Gastrocnemius medialis (tissue), 4 donors: ENCODE measurements around the gene NACC1.

ENCODE experiments used
- POLR2A ChIP-seq, 2 donors: fragments of 450-650 bp; IDR thresholded peaks; one replicate each; pipeline ENCODE4 v1.6.1; 2017; ENCODE audit warnings: antibody characterized with exemption in 2 of 2, mild to moderate bottlenecking in 2 of 2, moderate library complexity in 2 of 2
- TF ChIP-seq, protein P1 (sequence below), 5 experiments: fragments of 450-650 bp in 3 of 5; fragments of 200-600 bp in 2 of 5; sonication (generic) in 2 of 5; IDR thresholded peaks in 4 of 5; conservative IDR thresholded peaks in 1 of 5; 1 replicate in 4 of 5; 2 replicates in 1 of 5; pipeline ENCODE4 v1.5.1; 2016 to 2019; ENCODE audit warnings: antibody characterized with exemption in 5 of 5, mild to moderate bottlenecking in 3 of 5, moderate library complexity in 3 of 5

DNA sequence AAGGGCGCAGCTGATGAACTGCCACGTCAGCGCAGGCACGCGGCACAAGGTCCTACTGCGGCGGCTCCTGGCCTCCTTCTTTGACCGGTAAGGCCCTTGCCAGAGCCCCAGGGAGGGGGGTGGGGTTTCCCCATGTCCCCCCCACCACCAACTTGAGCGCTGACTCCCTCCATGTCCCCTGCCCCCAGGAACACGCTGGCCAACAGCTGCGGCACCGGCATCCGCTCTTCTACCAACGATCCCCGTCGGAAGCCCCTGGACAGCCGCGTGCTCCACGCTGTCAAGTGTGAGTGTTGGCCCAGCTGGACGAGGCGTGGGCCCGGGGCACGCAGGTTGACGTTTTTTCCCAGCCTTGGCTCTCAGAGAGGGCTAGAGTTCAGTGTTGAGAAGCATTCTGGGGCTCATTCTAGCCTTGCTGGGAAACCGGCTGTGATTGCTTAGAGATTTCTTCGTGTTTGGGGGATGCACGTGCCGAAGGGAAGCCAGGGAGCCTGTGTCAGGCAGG lies 19.3 kb downstream of the NACC1 start:
- no peak for TF ChIP-seq POLR2A (IDR thresholded peaks at IDR 0.05)
- TF ChIP-seq, protein P1, sequence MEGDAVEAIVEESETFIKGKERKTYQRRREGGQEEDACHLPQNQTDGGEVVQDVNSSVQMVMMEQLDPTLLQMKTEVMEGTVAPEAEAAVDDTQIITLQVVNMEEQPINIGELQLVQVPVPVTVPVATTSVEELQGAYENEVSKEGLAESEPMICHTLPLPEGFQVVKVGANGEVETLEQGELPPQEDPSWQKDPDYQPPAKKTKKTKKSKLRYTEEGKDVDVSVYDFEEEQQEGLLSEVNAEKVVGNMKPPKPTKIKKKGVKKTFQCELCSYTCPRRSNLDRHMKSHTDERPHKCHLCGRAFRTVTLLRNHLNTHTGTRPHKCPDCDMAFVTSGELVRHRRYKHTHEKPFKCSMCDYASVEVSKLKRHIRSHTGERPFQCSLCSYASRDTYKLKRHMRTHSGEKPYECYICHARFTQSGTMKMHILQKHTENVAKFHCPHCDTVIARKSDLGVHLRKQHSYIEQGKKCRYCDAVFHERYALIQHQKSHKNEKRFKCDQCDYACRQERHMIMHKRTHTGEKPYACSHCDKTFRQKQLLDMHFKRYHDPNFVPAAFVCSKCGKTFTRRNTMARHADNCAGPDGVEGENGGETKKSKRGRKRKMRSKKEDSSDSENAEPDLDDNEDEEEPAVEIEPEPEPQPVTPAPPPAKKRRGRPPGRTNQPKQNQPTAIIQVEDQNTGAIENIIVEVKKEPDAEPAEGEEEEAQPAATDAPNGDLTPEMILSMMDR (IDR thresholded peaks at IDR 0.05 in 4 of 5, conservative IDR thresholded peaks at IDR 0.05 in 1 of 5): no peak
